Psoas muscle (tissue), 8 donors: ENCODE data around the gene CD68. TPM values are rescaled to one million over a fixed set of nuclear protein-coding genes. Genes with fewer than 3 reads are reported as not detected.
A peak's percentile ranks its signal among the peaks of the same experiment; 100 is the strongest.

Experiments
- ATAC-seq, 4 donors: fragments of 200-7000 bp; cut with Tn5 transposase; one replicate each; pipeline ENCODE4 v1.9.1; 2020; ENCODE audit warnings: moderate library complexity in 3 of 4, mild to moderate bottlenecking in 2 of 4
- DNase-seq, 2 donors: peaks; one replicate each; pipeline ENCODE4 v3.0.0-alpha.2; 2020
- H3K27ac ChIP-seq: fragments of 200-600 bp; one replicate; pipeline ENCODE4 v1.8.0; 2022
- H3K27me3 ChIP-seq, 3 donors: fragments of 200-600 bp in 1 of 3; one replicate each; pipeline versions ENCODE4 v1.6.1 to v1.8.0; 2013 to 2022; ENCODE audit warnings: low read length in 2 of 3, mild to moderate bottlenecking in 2 of 3, moderate library complexity in 1 of 3; ENCODE audit not compliant: insufficient read depth in 3 of 3
- H3K36me3 ChIP-seq, 2 donors: fragments of 200-600 bp in 1 of 2; one replicate each; pipeline versions ENCODE4 v1.6.1 to v1.8.0; 2013 to 2022; ENCODE audit warnings: low read depth in 1 of 2, mild to moderate bottlenecking in 1 of 2, moderate library complexity in 1 of 2; ENCODE audit not compliant: insufficient read depth in 1 of 2
- H3K4me1 ChIP-seq: fragments of 200-600 bp; one replicate; pipeline ENCODE4 v1.8.0; 2022
- H3K4me3 ChIP-seq: fragments of 200-600 bp; one replicate; pipeline ENCODE4 v1.8.0; 2022; ENCODE audit warnings: mild to moderate bottlenecking
- H3K9me3 ChIP-seq: fragments of 200-600 bp; one replicate; pipeline ENCODE4 v1.8.0; 2022
- WGBS, 3 donors: extraction: QIAGEN DNeasy Blood & Tissue Kit; methylation state at CpG; one replicate each; pipeline versions ENCODE4 v1.1.6 to v1.1.7; 2013; 5-methylcytosine and 5-hydroxymethylcytosine counted together
- intact Hi-C, 2 donors: fragments of 100-400 bp; cut with DNase I; formaldehyde crosslinking; loops; one replicate each; pipeline versions ENCODE4 v1.11.0 to v1.14.2; 2022
- polyA plus RNA-seq, 3 donors: library from polyadenylated mRNA; stranded (reverse); fragments of 200-250 nt; gene quantifications; one replicate each; pipeline ENCODE4 v1.2.3, GENCODE V29; 2013
- total RNA-seq, 4 donors: library from RNA; stranded (reverse); fragmentation: NEBNext Ultra II Directional in 2 of 4; extraction: Animal tissue kit (Norgen Biotek cat#: 25700) in 2 of 4; gene quantifications; one replicate each; pipeline versions ENCODE4 v1.2.1 to v1.2.4, GENCODE V29; 2021 to 2023
- TF ChIP-seq, protein P1 (sequence below): fragments of 200-600 bp; IDR thresholded peaks from one replicate; pipeline ENCODE4 v1.8.0; 2022; ENCODE audit warnings: antibody characterized with exemption
- donor health status: healthy with polysubstance abuse.
- donor health status: DM: no; HTN: no; CAD: no; lungs with moderate emphysema.
- donor health status: Bipolar disorder and iron deficiency.
- donor health status: healthy.
- donor health status: DM: yes; HTN: yes; CAD: no.
- donor health status: DM: no; HTN: no; CAD: no.
- donor health status: DM: no; HTN: no; CAD: no.
- donor health status: DM: yes; HTN: yes; CAD: no.

CD68 gene
- total and polyA plus RNA-seq, 7 donors, result 15.8 to 298 (median 21.8) TPM

DNA sequence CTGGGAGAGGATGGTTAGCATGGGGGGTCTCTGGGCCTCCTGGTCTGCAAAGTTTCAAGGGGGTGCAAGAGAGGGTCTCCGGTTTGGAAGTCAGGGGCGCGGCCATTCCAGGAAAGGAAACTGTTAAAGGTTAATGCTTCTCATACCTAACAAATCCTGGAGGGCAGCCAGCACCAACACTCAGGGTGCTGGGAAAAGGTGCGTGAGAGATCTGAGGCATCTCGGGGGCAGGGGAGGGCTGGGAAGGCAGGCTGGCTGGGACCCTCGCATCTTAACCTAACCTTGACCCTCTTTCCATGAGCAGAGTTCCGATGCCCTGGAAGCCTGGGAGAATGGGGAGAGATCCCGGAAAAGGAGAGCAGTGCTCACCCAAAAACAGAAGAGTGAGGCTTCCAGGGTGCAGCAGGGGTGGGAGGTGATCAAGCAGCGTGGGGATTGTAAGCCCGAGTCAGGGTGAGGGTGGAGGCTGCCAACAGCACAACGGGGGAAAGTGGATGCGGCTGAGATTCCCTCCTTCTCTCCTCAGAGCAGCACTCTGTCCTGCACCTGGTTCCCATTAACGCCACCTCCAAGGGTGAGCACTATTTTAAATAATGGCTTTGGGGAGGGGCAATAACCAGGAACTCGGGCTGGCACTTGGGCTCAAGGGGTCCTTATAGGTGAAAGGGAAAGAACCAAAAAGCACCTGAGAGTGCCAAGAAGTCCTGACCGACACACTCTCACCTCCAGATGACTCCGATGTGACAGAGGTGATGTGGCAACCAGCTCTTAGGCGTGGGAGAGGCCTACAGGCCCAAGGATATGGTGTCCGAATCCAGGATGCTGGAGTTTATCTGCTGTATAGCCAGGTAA is 19.9 kb upstream of the CD68 start:
- DNase-seq (no peak), ATAC-seq (no peak)
- Histone ChIP-seq H3K27me3 (no peaks in the 10 kb centered on the region), H3K27ac (peak overlapping the region; percentile 94), H3K4me3 (peak overlapping the region; percentile 96), H3K4me1 (peaks cover 45% of the 10 kb centered on the region), H3K36me3 (peaks cover 0 to 17% of the 10 kb centered on the region in 2 donors), H3K9me3 (no peaks in the 10 kb centered on the region)
- WGBS, 3 donors, result 82 to 85% (median 82%) methylated on average over 18 of the region's 18 CpGs
- TF ChIP-seq, protein P1, sequence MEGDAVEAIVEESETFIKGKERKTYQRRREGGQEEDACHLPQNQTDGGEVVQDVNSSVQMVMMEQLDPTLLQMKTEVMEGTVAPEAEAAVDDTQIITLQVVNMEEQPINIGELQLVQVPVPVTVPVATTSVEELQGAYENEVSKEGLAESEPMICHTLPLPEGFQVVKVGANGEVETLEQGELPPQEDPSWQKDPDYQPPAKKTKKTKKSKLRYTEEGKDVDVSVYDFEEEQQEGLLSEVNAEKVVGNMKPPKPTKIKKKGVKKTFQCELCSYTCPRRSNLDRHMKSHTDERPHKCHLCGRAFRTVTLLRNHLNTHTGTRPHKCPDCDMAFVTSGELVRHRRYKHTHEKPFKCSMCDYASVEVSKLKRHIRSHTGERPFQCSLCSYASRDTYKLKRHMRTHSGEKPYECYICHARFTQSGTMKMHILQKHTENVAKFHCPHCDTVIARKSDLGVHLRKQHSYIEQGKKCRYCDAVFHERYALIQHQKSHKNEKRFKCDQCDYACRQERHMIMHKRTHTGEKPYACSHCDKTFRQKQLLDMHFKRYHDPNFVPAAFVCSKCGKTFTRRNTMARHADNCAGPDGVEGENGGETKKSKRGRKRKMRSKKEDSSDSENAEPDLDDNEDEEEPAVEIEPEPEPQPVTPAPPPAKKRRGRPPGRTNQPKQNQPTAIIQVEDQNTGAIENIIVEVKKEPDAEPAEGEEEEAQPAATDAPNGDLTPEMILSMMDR, result no peak
- intact Hi-C loops, result loop anchor here (2.0 to 10.0 kb wide), 7 partner anchors 45 to 315 kb away; partner anchors contain the start of genes FGF11 (in 2 of the 2), GABARAP (in 1 of the 2), KCTD11 (in 1 of the 2) and TMEM102 (in 1 of the 2)

DNA sequence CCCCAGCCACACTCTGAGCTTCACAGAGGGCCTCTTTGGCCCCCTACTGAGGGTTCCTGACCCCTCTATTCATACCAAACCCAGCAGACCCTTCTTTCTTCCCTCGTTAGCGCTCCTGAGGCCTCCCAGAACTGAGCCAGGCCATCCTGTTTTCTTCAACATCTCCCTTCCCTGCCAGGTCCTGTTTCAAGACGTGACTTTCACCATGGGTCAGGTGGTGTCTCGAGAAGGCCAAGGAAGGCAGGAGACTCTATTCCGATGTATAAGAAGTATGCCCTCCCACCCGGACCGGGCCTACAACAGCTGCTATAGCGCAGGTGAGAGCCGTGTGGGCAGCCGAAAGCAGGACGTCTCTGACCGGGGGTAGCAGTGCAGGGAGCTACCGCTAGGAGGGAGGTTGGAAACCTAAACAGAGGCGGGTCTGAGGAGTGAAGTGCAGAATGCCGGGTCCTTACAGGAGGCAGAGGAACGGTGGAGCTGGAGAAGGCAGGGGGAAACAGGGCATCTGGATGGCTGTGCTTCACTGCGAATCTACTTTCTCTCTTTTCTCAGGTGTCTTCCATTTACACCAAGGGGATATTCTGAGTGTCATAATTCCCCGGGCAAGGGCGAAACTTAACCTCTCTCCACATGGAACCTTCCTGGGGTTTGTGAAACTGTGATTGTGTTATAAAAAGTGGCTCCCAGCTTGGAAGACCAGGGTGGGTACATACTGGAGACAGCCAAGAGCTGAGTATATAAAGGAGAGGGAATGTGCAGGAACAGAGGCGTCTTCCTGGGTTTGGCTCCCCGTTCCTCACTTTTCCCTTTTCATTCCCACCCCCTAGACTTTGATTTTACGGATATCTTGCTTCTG is 19.0 kb upstream of the CD68 start:
- intact Hi-C loops, result loop anchor here (2.0 to 10.0 kb wide), 6 partner anchors 46 to 316 kb away; partner anchors contain the start of genes FGF11 (in 2 of the 2), GABARAP (in 1 of the 2), KCTD11 (in 1 of the 2) and TMEM102 (in 1 of the 2)
- Histone ChIP-seq H3K9me3 (no peaks in the 10 kb centered on the region), H3K27me3 (no peaks in the 10 kb centered on the region), H3K4me1 (peaks cover 45% of the 10 kb centered on the region), H3K27ac (peak overlapping the region; percentile 94), H3K4me3 (peak overlapping the region; percentile 96), H3K36me3 (peaks cover 3 to 25% of the 10 kb centered on the region in 2 donors)
- peak; percentile 64 to 70 for DNase-seq
- 27 to 30% (median 28%) methylated on average over 20 to 22 of the region's 22 CpGs for WGBS, 3 donors
- ATAC-seq, result peak; percentile 53 to 63 (median 56)
- TF ChIP-seq, protein P1, result peak; percentile 57

DNA sequence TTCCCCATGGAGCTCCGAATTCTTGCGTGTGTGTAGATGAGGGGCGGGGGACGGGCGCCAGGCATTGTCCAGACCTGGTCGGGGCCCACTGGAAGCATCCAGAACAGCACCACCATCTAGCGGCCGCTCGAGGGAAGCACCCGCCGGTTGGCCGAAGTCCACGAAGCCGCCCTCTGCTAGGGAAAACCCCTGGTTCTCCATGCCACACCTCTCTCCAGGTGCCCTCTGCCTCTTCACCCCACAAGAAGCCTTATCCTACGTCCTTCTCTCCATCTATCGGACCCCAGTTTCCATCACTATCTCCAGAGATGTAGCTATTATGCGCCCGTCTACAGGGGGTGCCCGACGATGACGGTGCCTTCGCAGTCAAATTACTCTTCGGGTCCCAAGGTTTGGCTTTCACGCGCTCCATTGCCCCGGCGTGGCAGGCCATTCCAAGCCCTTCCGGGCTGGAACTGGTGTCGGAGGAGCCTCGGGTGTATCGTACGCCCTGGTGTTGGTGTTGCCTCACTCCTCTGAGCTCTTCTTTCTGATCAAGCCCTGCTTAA is 18.3 kb upstream of the CD68 start:
- H3K4me3 ChIP-seq, result peak overlapping the region; percentile 96
- peaks cover 45% of the 10 kb centered on the region for H3K4me1 ChIP-seq
- TF ChIP-seq, protein P1, result peak; percentile 86
- DNase-seq (peak; percentile 92 to 96), ATAC-seq (peak; percentile 82 to 88 (median 84))
- 1% methylated on average over 32 of the region's 32 CpGs for WGBS, 3 donors
- no peaks in the 10 kb centered on the region for H3K9me3 ChIP-seq
- peak overlapping the region; percentile 94 for H3K27ac ChIP-seq
- H3K27me3 ChIP-seq, result no peaks in the 10 kb centered on the region
- intact Hi-C loops, result loop anchor here (2.0 to 10.0 kb wide), 6 partner anchors 46 to 316 kb away; partner anchors contain the start of genes FGF11 (in 2 of the 2), GABARAP (in 1 of the 2), KCTD11 (in 1 of the 2) and TMEM102 (in 1 of the 2)
- peaks cover 6 to 32% of the 10 kb centered on the region in 2 donors for H3K36me3 ChIP-seq

DNA sequence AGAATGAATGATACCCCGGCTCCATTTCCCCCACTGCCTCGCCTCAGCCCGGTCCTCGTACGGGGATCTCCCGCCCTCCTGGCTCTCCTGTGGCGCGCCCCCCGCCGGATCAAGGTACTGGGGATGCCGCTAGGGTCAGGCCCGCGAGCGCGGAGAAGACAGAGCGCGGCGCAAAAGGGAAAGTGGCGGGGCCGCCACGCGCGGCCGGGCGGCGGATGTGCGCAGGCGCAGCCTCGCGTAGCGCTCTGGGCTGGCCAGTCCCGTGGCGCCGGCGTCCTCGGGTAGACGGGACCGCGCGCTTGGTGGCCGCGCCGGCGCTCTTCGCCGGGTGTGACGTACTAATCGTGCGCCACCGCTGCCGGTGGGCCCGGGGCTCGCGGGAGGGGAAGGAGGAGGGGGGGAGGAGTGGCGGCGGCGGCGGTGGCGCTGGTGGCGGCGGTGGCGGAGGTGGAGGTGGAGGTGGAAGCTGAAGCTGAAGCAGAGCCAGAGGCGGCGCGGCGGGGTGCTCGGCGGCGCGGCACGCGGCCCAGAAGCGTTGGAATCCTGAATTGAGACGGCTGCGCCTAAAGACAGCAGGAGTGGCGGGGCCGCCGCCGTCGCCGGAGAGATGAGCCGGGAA is 17.7 kb upstream of the CD68 start, which contains the start of gene SENP3:
TSS of gene SENP3 (plus strand) at position 331 of the 619 bp plus-strand sequence. CDS start 1,158 bp downstream, outside the sequence.
- H3K36me3 ChIP-seq, result peaks cover 6 to 38% of the 10 kb centered on the region in 2 donors
- intact Hi-C loops, result loop anchor here (2.0 to 10.0 kb wide), 6 partner anchors 47 to 317 kb away; partner anchors contain the start of genes FGF11 (in 2 of the 2), GABARAP (in 1 of the 2), KCTD11 (in 1 of the 2) and TMEM102 (in 1 of the 2)
- no peaks in the 10 kb centered on the region for H3K9me3 ChIP-seq
- 0% methylated on average over 33 to 81 of the region's 82 CpGs for WGBS, 3 donors
- ATAC-seq (peak; percentile 89 to 92 (median 90)), DNase-seq (peak; percentile 94 to 96)
- H3K4me3 ChIP-seq, result peak within 1 kb of the TSS; percentile 96
- no peaks in the 10 kb centered on the region for H3K27me3 ChIP-seq
- TF ChIP-seq, protein P1, result no peak
- peak within 1 kb of the TSS; percentile 94 for H3K27ac ChIP-seq
- peaks cover 45% of the 10 kb centered on the region for H3K4me1 ChIP-seq
